H1 (cell line): ENCODE measurements around the gene SLIT3. TPM values are rescaled to one million over a fixed set of nuclear protein-coding genes. Genes with fewer than 3 reads are reported as not detected.

Experiments
- CTCF ChIA-PET: fragments of 300-600 bp; sonication (Branson Sonifier 250); formaldehyde crosslinking; loops from one replicate; lab custom pipeline; 2021; ENCODE audit not compliant: partially characterized antibody; lab: Charles Lee
- POLR2A ChIA-PET: fragments of 300-600 bp; sonication (Branson Sonifier 250); formaldehyde crosslinking; loops from one replicate; lab custom pipeline; 2021; ENCODE audit warnings: inconsistent platforms; ENCODE audit not compliant: partially characterized antibody; lab: Charles Lee
- DNase-seq, 2 experiments: peaks; one replicate each; pipeline versions ENCODE4 v3.0.0 to v3.0.0-alpha.2; 2010 to 2022; ENCODE audit warnings: low spot score in 2 of 2, low read depth in 1 of 2, mixed read lengths in 1 of 2
- FAIRE-seq: peaks from 2 replicates; lab custom pipeline; 2011; peaks lifted over from hg19 to GRCh38; lab: Jason Lieb, UNC
- H2AFZ ChIP-seq: 2 replicates; pipeline ENCODE4 v1.8.1; 2012; ENCODE audit warnings: low read length, inconsistent platforms
- H2AK5ac ChIP-seq: 2 replicates; pipeline ENCODE4 v1.6.1; 2013; ENCODE audit warnings: low read depth, low read length
- H2BK120ac ChIP-seq: replicated peaks from 2 replicates; pipeline ENCODE3; 2013; ENCODE audit warnings: low read depth, low read length, inconsistent platforms
- H2BK12ac ChIP-seq: 2 replicates; pipeline ENCODE4 v1.6.1; 2013; ENCODE audit warnings: low read depth, low read length
- H2BK15ac ChIP-seq: 2 replicates; pipeline ENCODE4 v1.6.1; 2013; ENCODE audit warnings: low read length
- H2BK20ac ChIP-seq: 2 replicates; pipeline ENCODE4 v1.6.1; 2013; ENCODE audit warnings: low read length
- H2BK5ac ChIP-seq: 2 replicates; pipeline ENCODE4 v1.6.1; 2013; ENCODE audit warnings: low read depth, low read length
- H3K14ac ChIP-seq: 2 replicates; pipeline ENCODE4 v1.6.1; 2013; ENCODE audit warnings: inconsistent platforms; ENCODE audit not compliant: insufficient read length
- H3K18ac ChIP-seq: 2 replicates; pipeline ENCODE4 v1.6.1; 2013; ENCODE audit warnings: low read length; ENCODE audit errors: extremely low read depth
- H3K23ac ChIP-seq: 2 replicates; pipeline ENCODE4 v1.6.1; 2013; ENCODE audit warnings: inconsistent platforms; ENCODE audit not compliant: insufficient read length
- H3K23me2 ChIP-seq: 2 replicates; pipeline ENCODE4 v1.6.1; 2013; ENCODE audit warnings: low read depth, low read length
- H3K27ac ChIP-seq: 2 replicates; pipeline ENCODE4 v1.6.1; 2011; ENCODE audit warnings: low read depth, low read length, inconsistent platforms
- H3K27me3 ChIP-seq, 4 experiments: replicated peaks in 1 of 4; 1 replicate in 1 of 4; 2 replicates in 3 of 4; pipeline versions ENCODE4 v1.6.1 to v1.8.1; 2011 to 2013; ENCODE audit warnings: low read length in 3 of 4, mild to moderate bottlenecking in 3 of 4, inconsistent platforms in 2 of 4, mixed read lengths in 2 of 4, moderate library complexity in 1 of 4; ENCODE audit not compliant: control insufficient read depth in 3 of 4, insufficient read depth in 3 of 4; ENCODE audit errors: extremely low read depth in 1 of 4
- H3K36me3 ChIP-seq, 4 experiments: 2 replicates each; pipeline versions ENCODE4 v1.6.1 to v1.8.1; 2011 to 2013; ENCODE audit warnings: mild to moderate bottlenecking in 4 of 4, low read length in 3 of 4, moderate library complexity in 2 of 4, control low read depth in 1 of 4, inconsistent platforms in 1 of 4; ENCODE audit not compliant: insufficient read depth in 4 of 4, control insufficient read depth in 2 of 4
- H3K4ac ChIP-seq: replicated peaks from 2 replicates; pipeline ENCODE3; 2013; ENCODE audit warnings: low read length, low read depth, mixed read lengths, inconsistent platforms; ENCODE audit not compliant: insufficient read length
- H3K4me1 ChIP-seq, 4 experiments: replicated peaks in 1 of 4; 1 replicate in 1 of 4; 2 replicates in 3 of 4; pipeline versions ENCODE4 v1.6.1 to v1.8.1; 2011 to 2013; ENCODE audit warnings: low read length in 3 of 4, inconsistent platforms in 2 of 4, mixed read lengths in 1 of 4; ENCODE audit not compliant: insufficient read depth in 4 of 4, control insufficient read depth in 3 of 4
- H3K4me2 ChIP-seq, 2 experiments: 2 replicates each; pipeline versions ENCODE4 v1.6.1 to v1.8.1; 2011 to 2013; ENCODE audit warnings: low read depth in 2 of 2, low read length in 2 of 2, control low read depth in 1 of 2, inconsistent platforms in 1 of 2, mild to moderate bottlenecking in 1 of 2; ENCODE audit not compliant: insufficient read depth in 1 of 2
- H3K4me3 ChIP-seq, 4 experiments: fragments of 200-600, 300-600 bp in 1 of 4; sonication (generic), shearing (Covaris generic), sonication (Bioruptor Twin) in 1 of 4; 2 replicates each; pipeline versions ENCODE4 v1.5.1 to v1.8.1; 2011 to 2016; ENCODE audit warnings: low read length in 4 of 4, low read depth in 3 of 4, control low read depth in 2 of 4, inconsistent platforms in 2 of 4, mild to moderate bottlenecking in 2 of 4, mixed read lengths in 1 of 4, moderate library complexity in 1 of 4; ENCODE audit not compliant: insufficient read depth in 2 of 4; ENCODE audit errors: extremely low read depth in 1 of 4
- H3K56ac ChIP-seq: replicated peaks from 2 replicates; pipeline ENCODE3; 2013; ENCODE audit warnings: low read depth, mild to moderate bottlenecking, mixed read lengths, low read length, inconsistent platforms; ENCODE audit not compliant: insufficient read length
- H3K79me1 ChIP-seq: 2 replicates; pipeline ENCODE4 v1.6.1; 2013; ENCODE audit warnings: low read depth, low read length, control low read depth
- H3K79me2 ChIP-seq, 2 experiments: 2 replicates each; pipeline versions ENCODE4 v1.6.1 to v1.8.1; 2012 to 2013; ENCODE audit warnings: low read length in 2 of 2, mild to moderate bottlenecking in 2 of 2, inconsistent platforms in 1 of 2; ENCODE audit not compliant: insufficient read depth in 2 of 2, control insufficient read depth in 1 of 2
- H3K9ac ChIP-seq, 4 experiments: replicated peaks in 1 of 4; 1 replicate in 1 of 4; 2 replicates in 3 of 4; pipeline versions ENCODE4 v1.6.1 to v1.8.1; 2011 to 2013; ENCODE audit warnings: low read depth in 3 of 4, low read length in 3 of 4, control low read depth in 2 of 4, mild to moderate bottlenecking in 2 of 4, moderate library complexity in 2 of 4, inconsistent platforms in 1 of 4; ENCODE audit errors: extremely low read depth in 1 of 4
- H3K9me3 ChIP-seq, 2 experiments: 2 replicates each; pipeline versions ENCODE4 v1.6.1 to v1.8.1; 2012 to 2013; ENCODE audit warnings: mild to moderate bottlenecking in 2 of 2, moderate library complexity in 2 of 2, control low read depth in 1 of 2, inconsistent platforms in 1 of 2, low read depth in 1 of 2, low read length in 1 of 2, mixed read lengths in 1 of 2; ENCODE audit not compliant: insufficient read depth in 2 of 2
- H4K20me1 ChIP-seq, 2 experiments: replicated peaks in 1 of 2; 2 replicates each; pipeline versions ENCODE3 to v1.8.1; 2011 to 2013; ENCODE audit warnings: inconsistent platforms in 2 of 2, low read length in 2 of 2, mild to moderate bottlenecking in 1 of 2; ENCODE audit not compliant: insufficient read depth in 2 of 2, control insufficient read depth in 1 of 2
- H4K5ac ChIP-seq: 2 replicates; pipeline ENCODE4 v1.6.1; 2013; ENCODE audit warnings: low read length, low read depth, mixed read lengths, inconsistent platforms; ENCODE audit not compliant: insufficient read length
- H4K8ac ChIP-seq: 2 replicates; pipeline ENCODE4 v1.8.0; 2013; ENCODE audit warnings: mild to moderate bottlenecking, moderate library complexity, low read length, inconsistent platforms; ENCODE audit not compliant: insufficient read depth; ENCODE audit errors: extremely low read depth
- H4K91ac ChIP-seq: replicated peaks from 2 replicates; pipeline ENCODE3; 2013; ENCODE audit warnings: low read length, mixed read lengths, inconsistent platforms; ENCODE audit not compliant: insufficient read length
- EP300 ChIP-seq, 2 experiments: IDR thresholded peaks; 1 replicate in 1 of 2; 2 replicates in 1 of 2; pipeline ENCODE4 v1.6.1; 2011 to 2012; ENCODE audit warnings: low read depth in 2 of 2, low read length in 2 of 2, mild to moderate bottlenecking in 2 of 2, borderline replicate concordance in 1 of 2, inconsistent platforms in 1 of 2, moderate library complexity in 1 of 2
- KDM1A ChIP-seq: fragments of 200-600, 300-600 bp; sonication (generic); IDR thresholded peaks from 2 replicates; pipeline ENCODE4 v1.7.1; 2016; ENCODE audit warnings: mild to moderate bottlenecking, low read length, borderline replicate concordance
- MAFK ChIP-seq: IDR thresholded peaks from 2 replicates; pipeline ENCODE4 v1.6.1; 2012; ENCODE audit warnings: low read depth, mild to moderate bottlenecking, improper control_type of control experiment, low read length
- PHF8 ChIP-seq: fragments of 200-600 bp; sonication (generic); conservative IDR thresholded peaks from 2 replicates; pipeline ENCODE4 v1.7.1; 2012; ENCODE audit warnings: low read depth, mild to moderate bottlenecking, inconsistent platforms, low read length, moderate library complexity
- POLR2AphosphoS5 ChIP-seq: IDR thresholded peaks from 2 replicates; pipeline ENCODE4 v1.6.1; 2011; ENCODE audit warnings: low read depth, low read length
- RBBP5 ChIP-seq: IDR thresholded peaks from 2 replicates; pipeline ENCODE4 v1.7.1; 2012; ENCODE audit warnings: low read depth, mild to moderate bottlenecking, inconsistent platforms, low read length, moderate library complexity, borderline replicate concordance
- SIX5 ChIP-seq: IDR thresholded peaks from 2 replicates; pipeline ENCODE4 v1.6.1; 2011; ENCODE audit warnings: mild to moderate bottlenecking, low read depth, low read length
- TAF1 ChIP-seq: IDR thresholded peaks from 2 replicates; pipeline ENCODE4 v1.6.1; 2011; ENCODE audit warnings: mild to moderate bottlenecking, low read depth, low read length
- TAF7 ChIP-seq: optimal IDR thresholded peaks from 2 replicates; pipeline ENCODE3; 2011; ENCODE audit warnings: low read depth, mild to moderate bottlenecking, inconsistent platforms, low read length, moderate library complexity, borderline replicate concordance
- TCF12 ChIP-seq: IDR thresholded peaks from 2 replicates; pipeline ENCODE4 v1.6.1; 2011; ENCODE audit warnings: low read depth, mild to moderate bottlenecking, low read length
- TEAD4 ChIP-seq: IDR thresholded peaks from 2 replicates; pipeline ENCODE4 v1.6.1; 2012; ENCODE audit warnings: low read depth, low read length, inconsistent platforms, mixed read lengths
- WGBS, 2 experiments: shearing (Covaris generic) in 1 of 2; methylation state at CpG; one replicate each; pipeline versions ENCODE4 v1.1.6 to v1.1.7; 2013 to 2015; ENCODE audit warnings: low lambda C conversion rate in 2 of 2, mixed read lengths in 2 of 2, inconsistent platforms in 1 of 2, low coverage in 1 of 2, missing lambda C conversion rate in 1 of 2; ENCODE audit not compliant: insufficient replicate concordance in 2 of 2, insufficient coverage in 1 of 2, insufficient read length in 1 of 2; ENCODE audit errors: extremely low coverage in 1 of 2, missing lambda C conversion rate in 1 of 2; 5-methylcytosine and 5-hydroxymethylcytosine counted together
- polyA plus RNA-seq, 7 experiments: library from polyadenylated mRNA; depleted of rRNA in 3 of 7; stranded (reverse) in 5 of 7; unstranded in 2 of 7; fragments of >200 nt in 5 of 7; fragments of 200-250 nt in 2 of 7; gene quantifications; 1 replicate in 5 of 7; 2 replicates in 1 of 7; 4 replicates in 1 of 7; pipeline versions ENCODE4 v1.2.1 to v1.2.3, GENCODE V29; 2011 to 2013; ENCODE audit warnings: missing spikeins in 2 of 7, mixed read lengths in 2 of 7
- total RNA-seq: library from RNA; stranded (reverse); fragmentation: NEBNext Ultra II Directional; extraction: Animal tissue kit (Norgen Biotek cat#: 25700); gene quantifications from 2 replicates; pipeline ENCODE4 v1.2.1, GENCODE V29; 2021

SLIT3 gene
- total and polyA plus RNA-seq, 2 of the 8 experiments (the other 6 are each of a cell fraction or from before 2014, with no cell fraction given): 1.1 to 1.2 TPM

DNA sequence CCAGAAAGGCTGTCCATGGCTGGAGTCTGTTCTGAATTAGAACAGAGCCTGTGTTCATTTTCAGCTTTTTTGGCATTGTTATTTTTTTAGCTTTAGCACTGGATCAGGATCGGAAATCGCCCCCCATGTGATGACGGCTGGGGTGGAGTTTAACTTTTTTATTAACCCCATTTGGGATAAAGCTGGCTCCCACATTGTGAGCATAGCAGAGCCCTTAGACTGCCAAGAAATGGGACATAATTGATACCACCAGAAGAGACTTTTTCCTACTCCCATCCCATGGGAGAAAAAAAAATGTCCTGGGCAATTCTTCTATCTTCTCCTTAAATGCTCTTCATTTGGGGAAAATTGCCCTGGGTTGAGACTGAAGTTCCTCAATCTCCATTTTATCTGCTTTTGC lies 52.4 kb downstream of the SLIT3 start:
- H3K4ac ChIP-seq: no peak overlapping the region
- FAIRE-seq (no peak), DNase-seq (no peak)
- no peak overlapping the region for H2AFZ ChIP-seq
- H3K79me1 ChIP-seq: no peaks in the 10 kb centered on the region
- no peak overlapping the region for H2BK120ac ChIP-seq
- no peak overlapping the region for H3K14ac ChIP-seq
- ChIA-PET POLR2A (no interaction called here), CTCF (interaction anchor here (1.0 kb wide), 1 partner anchor 17 kb away, joined by 4 read pairs; no protein-coding TSS in a partner anchor)
- no peak overlapping the region for H3K4me2 ChIP-seq
- no peak overlapping the region for H2BK5ac ChIP-seq
- H4K8ac ChIP-seq: no peak overlapping the region
- no peak overlapping the region for H2BK12ac ChIP-seq
- no peaks in the 10 kb centered on the region for H3K9me3 ChIP-seq
- H2BK20ac ChIP-seq: no peak overlapping the region
- no peaks in the 10 kb centered on the region for H3K79me2 ChIP-seq
- no peak overlapping the region for H3K4me3 ChIP-seq
- no peak overlapping the region for H3K9ac ChIP-seq
- H3K27ac ChIP-seq: no peak overlapping the region
- H4K20me1 ChIP-seq: no peaks in the 10 kb centered on the region
- no peaks in the 10 kb centered on the region for H3K23me2 ChIP-seq
- no peak overlapping the region for H3K23ac ChIP-seq
- H3K18ac ChIP-seq: no peak overlapping the region
- H2AK5ac ChIP-seq: no peak overlapping the region
- WGBS, 2 experiments: 98% methylated on average over 3 of the region's 3 CpGs; no CpG with 5 or more reads in 1 of the 2 experiments
- H3K36me3 ChIP-seq: no peaks in the 10 kb centered on the region
- no peak overlapping the region for H4K5ac ChIP-seq
- no peaks in the 10 kb centered on the region for H3K4me1 ChIP-seq
- no peak overlapping the region for H2BK15ac ChIP-seq
- TF ChIP-seq SIX5: no peak
- no peak for TF ChIP-seq PHF8
- no peak for TF ChIP-seq EP300 (IDR thresholded peaks at IDR 0.05; ENCODE audit: borderline replicate concordance in 1 of 2, low read depth in 2 of 2, low read length in 2 of 2)
- no peak for TF ChIP-seq TAF7
- TF ChIP-seq TEAD4: no peak
- TF ChIP-seq POLR2AphosphoS5: no peak
- TF ChIP-seq TCF12: no peak
- no peak for TF ChIP-seq RBBP5
- TF ChIP-seq MAFK: no peak
- TF ChIP-seq KDM1A: no peak
- TF ChIP-seq TAF1: no peak
- TF ChIP-seq, all 59 proteins: peak for 0
- H4K91ac ChIP-seq: no peak overlapping the region
- no peaks in the 10 kb centered on the region for H3K27me3 ChIP-seq
- no peak overlapping the region for H3K56ac ChIP-seq
